Measurements from ENCODE around the gene RNF213. TPM values are rescaled to one million over a fixed set of nuclear protein-coding genes. Genes with fewer than 3 reads are reported as not detected.

The RNF213 gene
- total and polyA plus RNA-seq, 2 of the 8 experiments (the other 6 are each of a cell fraction or from before 2014, with no cell fraction given): 33.8 to 62.8 TPM

- Histone ChIP-seq H2BK5ac (ENCODE audit: low read depth, low read length) (no peak overlapping the region), H3K56ac (replicated peaks; ENCODE audit: insufficient read length, low read depth, low read length) (no peak overlapping the region), H3K4me3 (ENCODE audit: extremely low read depth in 1 of 4, insufficient read depth in 2 of 4, low read depth in 3 of 4, low read length in 4 of 4) (no peak overlapping the region), H3K4me2 (ENCODE audit: insufficient read depth in 1 of 2, low read depth in 2 of 2, low read length in 2 of 2) (no peak overlapping the region), H4K8ac (ENCODE audit: extremely low read depth, insufficient read depth, low read length) (no peak overlapping the region), H3K36me3 (ENCODE audit: control insufficient read depth in 2 of 4, insufficient read depth in 4 of 4, low read length in 3 of 4) (no peaks in the 10 kb centered on the region), H2BK15ac (ENCODE audit: low read length) (no peak overlapping the region), H3K9ac (replicated peaks in 1 of 4; ENCODE audit: extremely low read depth in 1 of 4, low read depth in 3 of 4, low read length in 3 of 4) (no peak overlapping the region), H2AFZ (ENCODE audit: low read length) (no peak overlapping the region), H2BK12ac (ENCODE audit: low read depth, low read length) (no peak overlapping the region), H4K5ac (ENCODE audit: insufficient read length, low read depth, low read length) (no peak overlapping the region), H4K20me1 (replicated peaks in 1 of 2; ENCODE audit: control insufficient read depth in 1 of 2, insufficient read depth in 2 of 2, low read length in 2 of 2) (peaks cover 0 to 2% of the 10 kb centered on the region in 2 experiments), H3K79me2 (ENCODE audit: control insufficient read depth in 1 of 2, insufficient read depth in 2 of 2, low read length in 2 of 2) (no peaks in the 10 kb centered on the region), H2BK120ac (replicated peaks; ENCODE audit: low read depth, low read length) (no peak overlapping the region), H2BK20ac (ENCODE audit: low read length) (no peak overlapping the region), H3K18ac (ENCODE audit: extremely low read depth, low read length) (no peak overlapping the region), H3K4ac (replicated peaks; ENCODE audit: insufficient read length, low read depth, low read length) (no peak overlapping the region), H3K9me3 (ENCODE audit: insufficient read depth in 2 of 2, low read depth in 1 of 2, low read length in 1 of 2) (no peaks in the 10 kb centered on the region), H2AK5ac (ENCODE audit: low read depth, low read length) (no peak overlapping the region), H4K91ac (replicated peaks; ENCODE audit: insufficient read length, low read length) (no peak overlapping the region), H3K4me1 (replicated peaks in 1 of 4; ENCODE audit: control insufficient read depth in 3 of 4, insufficient read depth in 4 of 4, low read length in 3 of 4) (peaks cover 3 to 11% (median 8%) of the 10 kb centered on the region in 4 experiments; a peak in 6 of 7 replicates), H3K23ac (ENCODE audit: insufficient read length) (no peak overlapping the region), H3K14ac (ENCODE audit: insufficient read length) (no peak overlapping the region), H3K27me3 (replicated peaks in 1 of 4; ENCODE audit: control insufficient read depth in 3 of 4, extremely low read depth in 1 of 4, insufficient read depth in 3 of 4, low read length in 3 of 4) (peaks cover 0 to 7% (median 0%) of the 10 kb centered on the region in 4 experiments; a peak in 3 of 7 replicates), H3K27ac (ENCODE audit: low read depth, low read length) (no peak overlapping the region), H3K23me2 (ENCODE audit: low read depth, low read length) (no peaks in the 10 kb centered on the region), H3K79me1 (ENCODE audit: low read depth, low read length) (no peaks in the 10 kb centered on the region)
- DNase-seq (ENCODE audit: low read depth in 1 of 2, low spot score in 2 of 2): peak in 1 of 2 experiments; percentile 95
- 30% methylated on average over 14 of the region's 14 CpGs; no CpG with 5 or more reads in 1 of the 2 experiments for WGBS, 2 experiments (ENCODE audit: extremely low coverage in 1 of 2, insufficient coverage in 1 of 2, insufficient read length in 1 of 2, insufficient replicate concordance in 2 of 2, low coverage in 1 of 2, low lambda C conversion rate in 2 of 2, missing lambda C conversion rate in 1 of 2)
- FAIRE-seq: peak; percentile 45
- ChIA-PET CTCF (ENCODE audit: partially characterized antibody) (interaction anchor here (0.6 to 3.9 kb wide), 6 partner anchors 10 to 71 kb away, joined by 3 to 21 read pairs (median 3); no protein-coding TSS in a partner anchor), POLR2A (ENCODE audit: partially characterized antibody) (interaction anchor here (1.8 to 5.8 kb wide), 2 partner anchors 9 to 13 kb away, joined by 8 to 35 read pairs; no protein-coding TSS in a partner anchor)
- TF ChIP-seq MAX (IDR thresholded peaks at IDR 0.05) (peak; percentile 74), SP1 (IDR thresholded peaks at IDR 0.05; ENCODE audit: low read depth, low read length) (no peak), JUN (IDR thresholded peaks at IDR 0.05; ENCODE audit: low read depth, low read length) (no peak), KDM1A (IDR thresholded peaks at IDR 0.05; ENCODE audit: borderline replicate concordance, low read length) (no peak), EP300 (IDR thresholded peaks at IDR 0.05; ENCODE audit: borderline replicate concordance in 1 of 2, low read depth in 2 of 2, low read length in 2 of 2) (no peak), GABPA (IDR thresholded peaks at IDR 0.05; ENCODE audit: borderline replicate concordance, insufficient read depth, low read length) (peak; percentile 78; the same call in 1 of the 2 replicates), RAD21 (IDR thresholded peaks at IDR 0.05 in 1 of 2, conservative IDR thresholded peaks at IDR 0.05 in 1 of 2; ENCODE audit: low read depth in 2 of 2, low read length in 2 of 2) (peak in 1 of 2 experiments; percentile 20; a peak in 1 of 4 replicates), SIN3A (conservative IDR thresholded peaks at IDR 0.05 in 1 of 2, IDR thresholded peaks at IDR 0.05 in 1 of 2; ENCODE audit: low read depth in 1 of 2, low read length in 2 of 2) (peak; percentile 86 to 90), BCL11A (IDR thresholded peaks at IDR 0.05; ENCODE audit: low read depth in 2 of 2, low read length in 2 of 2) (no peak), NRF1 (IDR thresholded peaks at IDR 0.05; ENCODE audit: low read depth, low read length) (no peak), BRCA1 (IDR thresholded peaks at IDR 0.05; ENCODE audit: low read depth, low read length) (no peak)
These were observed 180.5 kb downstream of the RNF213 start for GRCh38 chr17:80441133-80441578.

Data from H1 (cell line).